GM19438 (cell line): ENCODE measurements around the gene DEAF1.
"Not testable (repeated sequence)": the region's sequence is repeated elsewhere in the genome, so short reads cannot be mapped to it uniquely, and the experiment has no call there.

ENCODE experiments used
- ATAC-seq: cut with Tn5 transposase; IDR thresholded peaks from one replicate; pipeline ENCODE4 v1.9.1; 2021; ENCODE audit warnings: low read depth; ENCODE audit not compliant: unreplicated experiment

DEAF1 gene

GRCh38 chr11:686451-687243 is 8.4 kb downstream of the DEAF1 start:
- ATAC-seq = no peak

DNA sequence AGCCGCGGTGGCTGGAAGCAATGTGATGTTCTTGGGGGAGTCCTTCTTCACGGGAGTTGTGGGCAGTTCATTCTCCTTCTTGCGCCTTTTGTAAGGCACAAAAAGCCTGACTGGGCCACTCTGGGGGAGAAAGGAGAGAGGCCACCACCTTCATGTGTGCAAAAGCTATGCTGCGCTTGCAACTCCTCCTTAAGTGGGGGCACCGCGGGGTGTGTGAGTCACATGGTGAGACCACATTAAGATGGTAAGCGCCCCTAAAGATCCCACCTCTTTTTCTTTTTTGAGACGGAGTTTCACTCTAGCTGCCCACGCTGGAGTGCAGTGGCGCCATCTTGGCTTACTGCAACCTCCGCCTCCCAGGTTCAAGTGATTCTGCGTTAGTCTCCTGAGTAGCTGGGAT is 14.1 kb downstream of the DEAF1 start:
- ATAC-seq = no peak

GRCh38 chr11:680476-680875 is 14.5 kb downstream of the DEAF1 start:
- no peak for ATAC-seq

GRCh38 chr11:679271-680207 is 15.5 kb downstream of the DEAF1 start:
- no peak for ATAC-seq

- ATAC-seq = no peak
These were observed 16.7 kb downstream of the DEAF1 start for GRCh38 chr11:678297-678696.

DNA sequence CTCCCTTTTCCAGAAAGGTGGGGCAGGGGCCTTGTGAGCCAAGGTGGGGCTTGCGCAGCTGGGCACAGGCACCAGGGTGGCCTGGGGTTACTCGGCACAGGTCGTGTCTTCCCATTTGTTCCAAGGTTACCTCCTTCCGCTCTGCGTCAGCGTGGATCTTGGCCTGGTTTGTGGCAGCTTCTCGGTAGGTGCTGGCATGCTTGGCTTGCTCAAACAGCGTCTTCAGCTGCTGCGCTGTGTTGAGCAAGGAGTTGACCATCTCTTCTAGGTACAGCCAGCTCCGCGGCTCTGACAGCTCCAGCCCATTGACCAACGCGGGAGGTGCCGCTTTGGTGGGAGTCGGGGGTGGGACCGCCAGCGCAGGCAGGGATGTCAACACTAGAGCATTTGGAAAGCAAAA is 20.6 kb downstream of the DEAF1 start:
- ATAC-seq = no peak

- no peak for ATAC-seq
These were observed 21.2 kb downstream of the DEAF1 start for GRCh38 chr11:673866-674265.

DNA sequence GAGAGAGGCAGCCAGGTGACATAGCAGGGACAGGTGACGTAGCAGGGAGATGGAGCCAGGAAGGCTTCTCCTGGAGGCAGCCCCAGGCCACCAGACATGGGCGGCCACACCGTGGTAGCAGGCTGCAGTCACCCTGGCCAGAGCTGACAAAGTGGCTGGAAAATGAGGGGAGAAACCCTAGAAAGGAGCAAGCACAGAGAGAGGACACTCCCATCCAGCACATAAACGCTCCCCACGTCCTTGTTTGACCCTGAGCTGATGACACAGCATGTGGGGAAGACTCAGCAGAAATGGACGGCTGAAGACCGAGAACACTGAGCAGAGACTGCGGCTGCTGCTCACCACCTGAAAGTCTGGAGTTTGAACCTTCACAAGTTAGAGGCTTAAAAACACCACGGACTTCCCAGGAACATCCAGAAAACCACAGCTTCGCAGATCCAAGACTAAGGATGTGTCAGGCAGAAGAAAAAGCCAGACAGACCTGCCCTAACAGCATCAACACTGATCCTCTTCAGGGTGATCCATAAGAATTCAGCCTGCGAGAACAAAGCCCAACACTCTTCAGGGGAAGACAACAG is 29.2 kb downstream of the DEAF1 start:
- no peak for ATAC-seq

DNA sequence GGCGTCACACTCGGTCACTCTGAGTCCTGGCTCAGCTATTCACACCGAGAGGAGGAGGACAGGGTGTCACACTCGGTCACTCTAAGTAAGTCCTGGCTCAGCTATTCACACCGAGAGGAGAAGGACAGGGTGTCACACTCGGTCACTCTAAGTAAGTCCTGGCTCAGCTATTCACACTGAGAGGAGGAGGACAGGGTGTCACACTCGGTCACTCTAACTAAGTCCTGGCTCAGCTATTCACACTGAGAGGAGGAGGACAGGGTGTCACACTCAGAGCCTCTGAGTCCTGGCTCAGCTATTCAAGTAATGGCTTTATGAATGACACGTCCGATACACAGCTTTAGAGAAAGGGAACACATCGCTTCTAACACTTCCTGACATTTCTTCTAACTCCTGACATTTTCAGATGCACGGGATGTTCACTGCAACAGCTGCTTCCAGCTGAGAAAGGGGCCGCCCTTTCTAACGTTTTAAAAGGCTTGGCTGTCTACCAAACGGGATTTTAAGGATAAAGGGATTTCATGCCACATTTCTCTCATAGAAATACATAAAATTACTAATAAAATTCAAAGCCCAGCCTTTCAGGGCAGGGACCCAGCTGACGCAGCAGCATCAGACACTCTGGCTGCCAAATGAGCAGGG is 29.8 kb downstream of the DEAF1 start:
- no peak for ATAC-seq

DNA sequence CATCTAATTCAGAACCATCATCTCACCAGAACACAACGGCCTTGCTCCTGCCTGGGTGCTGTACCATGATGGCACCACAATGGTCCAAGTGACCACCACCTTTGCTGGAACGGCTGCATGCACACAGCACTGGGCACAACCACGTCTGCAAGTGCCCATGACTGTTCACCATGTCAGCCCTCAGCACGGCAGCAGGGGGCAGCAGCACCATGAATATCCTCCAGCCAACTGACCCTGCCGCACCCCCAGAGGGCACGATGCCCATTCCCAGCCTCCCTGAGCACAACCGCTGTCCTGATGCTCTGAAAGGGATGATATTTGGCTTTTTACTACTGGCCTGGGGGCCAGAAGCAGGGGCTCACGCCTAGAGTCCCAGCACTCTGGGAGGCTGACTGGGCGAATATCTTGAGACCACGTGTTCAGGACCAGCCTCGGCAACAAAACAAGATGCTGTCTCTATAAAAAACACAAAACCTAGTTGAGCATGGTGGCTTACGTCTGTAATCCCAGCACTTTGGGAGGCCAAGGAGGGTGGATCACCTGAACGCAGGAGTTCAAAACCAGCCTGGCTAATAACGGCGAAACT is 32.2 kb downstream of the DEAF1 start:
- ATAC-seq = no peak

DNA sequence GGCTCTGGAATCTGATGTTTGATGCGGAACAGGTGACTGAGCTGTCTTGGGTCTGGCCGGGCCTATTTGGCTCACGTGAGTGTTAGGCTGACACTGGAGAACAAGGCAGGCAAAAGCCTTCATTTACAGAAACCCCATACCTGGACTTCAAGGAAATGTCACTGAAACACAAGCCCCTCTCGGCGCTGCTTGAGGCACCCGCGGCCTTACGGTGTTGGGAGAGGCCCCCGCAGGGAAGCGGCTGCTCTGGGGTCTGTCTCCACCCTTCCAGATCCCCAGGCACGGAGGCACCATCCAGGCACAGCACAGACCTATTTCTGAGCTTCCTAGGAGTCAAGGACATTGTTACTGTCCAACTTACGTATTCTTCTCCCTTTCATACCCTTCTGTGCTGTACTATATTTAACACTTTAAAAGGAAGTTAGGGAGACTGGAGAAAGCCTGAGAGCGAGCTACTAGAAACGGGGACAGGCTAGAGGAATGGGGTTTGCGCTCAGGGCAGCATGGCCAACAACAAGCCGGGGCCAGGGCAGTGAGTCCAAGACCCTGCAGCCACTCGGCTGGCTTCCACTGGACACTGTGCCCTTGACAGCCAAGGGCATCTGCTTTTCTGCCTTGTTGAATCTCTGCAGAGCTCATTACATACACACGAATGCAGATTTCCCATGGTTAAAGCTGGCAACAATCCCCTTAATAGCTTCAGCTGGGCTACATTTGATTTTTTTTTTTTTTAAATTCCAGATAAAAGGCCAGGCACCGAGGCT is 34.2 kb downstream of the DEAF1 start:
- ATAC-seq = no peak

DNA sequence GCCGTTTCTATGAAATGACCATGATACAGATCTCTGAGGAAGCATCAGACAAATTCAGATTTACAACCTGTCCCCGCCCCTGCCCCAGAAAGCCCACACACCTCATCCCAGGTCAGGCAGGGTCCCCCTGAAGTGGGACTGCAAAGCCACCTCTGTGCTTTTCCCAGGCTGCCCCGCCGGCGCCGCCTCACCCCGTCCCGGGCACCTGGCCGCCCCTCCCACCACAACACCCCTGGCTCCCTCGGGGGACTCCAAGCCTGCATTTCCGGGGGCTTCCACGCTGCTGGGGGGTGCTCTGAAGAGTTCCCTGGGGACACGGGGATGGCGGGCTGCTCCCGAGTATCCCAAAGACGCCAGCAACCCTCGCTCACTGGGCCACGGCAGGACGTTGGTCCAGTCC is 34.7 kb downstream of the DEAF1 start:
- ATAC-seq = no peak

DNA sequence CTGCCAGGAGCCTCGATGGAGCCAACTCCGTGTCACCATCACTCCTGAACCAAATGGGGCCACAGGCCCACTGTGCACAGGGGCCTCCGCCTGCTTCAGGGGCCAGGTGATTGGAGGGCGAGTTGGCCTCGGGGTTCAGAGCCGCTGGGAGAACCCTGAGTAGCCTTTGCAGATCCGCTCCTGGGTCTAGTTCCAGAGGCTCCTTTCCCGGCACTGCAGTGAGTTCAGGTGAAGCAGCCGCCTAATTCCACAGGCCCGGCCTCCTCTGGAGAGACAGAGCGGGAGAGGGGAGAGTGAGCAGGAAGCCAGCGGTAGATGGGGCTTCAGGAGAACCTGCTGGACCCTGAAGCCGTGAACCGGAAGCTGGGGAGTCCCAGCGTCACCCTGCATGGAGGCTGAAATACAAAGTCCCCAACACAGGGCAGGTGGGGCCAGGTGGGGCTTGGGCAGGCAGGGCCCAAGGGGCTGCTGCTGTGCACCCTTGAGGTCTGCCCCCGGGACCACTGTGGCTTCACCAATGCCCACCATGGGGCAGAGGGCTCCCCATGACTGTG is 35.4 kb downstream of the DEAF1 start:
- no peak for ATAC-seq

DNA sequence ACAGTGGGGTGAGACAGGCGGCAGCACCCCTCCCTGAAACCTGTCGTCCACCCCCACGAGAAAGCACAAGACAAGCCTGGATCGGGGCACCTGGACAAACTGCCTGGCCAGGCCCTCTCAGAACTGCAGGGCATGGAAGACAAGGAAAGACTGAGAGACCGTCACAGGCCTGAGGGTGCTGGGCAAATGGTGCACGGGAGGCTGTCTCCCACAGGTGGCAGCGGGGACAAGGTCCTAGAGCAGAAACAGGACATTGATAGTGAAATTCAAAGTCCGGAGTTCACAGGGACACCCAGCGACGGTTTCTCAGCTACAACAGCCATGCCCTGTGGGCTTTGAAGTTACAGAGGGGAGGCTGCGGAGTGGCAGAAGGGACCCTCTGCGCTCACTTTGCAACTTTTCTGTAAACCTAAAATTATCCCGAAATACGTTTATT is 37.3 kb downstream of the DEAF1 start:
- ATAC-seq = no peak

GRCh38 chr11:656866-657265 is 38.2 kb downstream of the DEAF1 start:
- no peak for ATAC-seq

DNA sequence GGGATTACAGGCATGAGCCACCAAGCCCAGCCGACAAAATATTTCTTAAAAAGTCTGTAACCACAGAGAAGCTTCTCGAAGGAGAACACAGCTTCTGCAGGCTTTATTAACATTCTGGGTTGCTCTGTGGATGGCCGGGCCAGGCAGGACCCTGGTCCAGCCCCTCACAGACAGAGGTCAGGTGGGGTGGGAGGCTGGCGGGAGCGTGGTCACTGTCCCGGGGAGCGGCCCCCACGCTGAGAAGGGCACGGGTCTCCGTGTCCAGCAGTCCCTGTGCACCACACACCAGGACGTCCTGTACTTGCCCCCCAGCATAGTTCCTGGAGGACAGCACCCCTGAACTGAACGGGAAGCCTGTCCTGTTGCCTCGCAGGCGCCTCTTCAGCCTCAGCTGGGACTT is 38.6 kb downstream of the DEAF1 start:
- ATAC-seq = no peak

DNA sequence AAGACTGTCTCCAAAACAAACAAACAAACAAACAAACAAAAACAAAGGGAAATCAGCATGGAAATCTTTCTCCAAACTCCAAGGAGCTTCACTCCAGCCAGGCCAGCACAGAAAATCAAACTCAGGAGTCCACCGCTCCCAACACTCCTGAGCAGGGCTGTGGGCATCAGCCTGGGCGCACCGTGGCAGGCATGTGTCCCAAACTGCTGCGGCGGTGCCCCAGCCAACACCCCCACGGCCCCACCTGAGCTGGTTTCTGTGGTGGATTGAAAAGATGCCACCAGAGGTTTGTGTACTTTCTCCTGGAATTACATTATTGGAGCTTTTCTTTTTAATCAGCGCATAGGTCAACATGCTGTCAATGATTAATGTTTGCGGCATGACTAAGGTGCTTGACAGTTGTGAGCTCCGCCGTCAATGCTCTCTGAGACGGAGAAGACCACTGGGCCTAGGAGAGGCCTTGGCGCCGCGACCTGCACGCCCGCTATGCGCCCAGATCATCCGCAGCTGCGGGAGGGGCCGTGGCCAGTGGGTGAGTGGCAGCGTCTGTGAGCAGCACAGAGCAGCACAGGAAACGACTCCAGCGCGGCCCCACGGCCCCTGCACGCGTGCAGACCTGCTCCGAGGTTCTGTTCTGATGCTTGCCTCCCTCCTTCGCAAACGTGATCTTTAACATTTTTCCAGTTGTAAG is 39.8 kb downstream of the DEAF1 start:
- no peak for ATAC-seq

DNA sequence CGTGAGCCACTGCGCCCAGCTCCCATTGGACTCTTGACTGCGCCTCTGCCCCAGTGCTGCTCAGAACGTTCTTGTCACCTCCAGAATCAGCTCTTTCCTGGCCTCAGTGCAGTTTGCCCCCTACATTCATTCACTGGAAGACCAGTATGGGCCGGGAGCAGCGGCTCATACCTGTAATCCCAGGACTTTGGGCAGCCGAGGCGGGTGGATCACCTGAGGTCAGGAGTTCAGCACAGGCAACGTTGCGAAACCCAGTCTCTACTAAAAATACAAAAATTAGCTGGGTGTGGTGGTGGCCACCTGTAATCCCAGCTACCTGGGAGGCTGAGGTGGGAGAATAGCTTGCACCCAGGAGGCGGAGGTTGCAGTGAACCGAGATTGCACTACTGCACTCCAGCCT is 40.6 kb downstream of the DEAF1 start:
- not testable (repeated sequence) for ATAC-seq

DNA sequence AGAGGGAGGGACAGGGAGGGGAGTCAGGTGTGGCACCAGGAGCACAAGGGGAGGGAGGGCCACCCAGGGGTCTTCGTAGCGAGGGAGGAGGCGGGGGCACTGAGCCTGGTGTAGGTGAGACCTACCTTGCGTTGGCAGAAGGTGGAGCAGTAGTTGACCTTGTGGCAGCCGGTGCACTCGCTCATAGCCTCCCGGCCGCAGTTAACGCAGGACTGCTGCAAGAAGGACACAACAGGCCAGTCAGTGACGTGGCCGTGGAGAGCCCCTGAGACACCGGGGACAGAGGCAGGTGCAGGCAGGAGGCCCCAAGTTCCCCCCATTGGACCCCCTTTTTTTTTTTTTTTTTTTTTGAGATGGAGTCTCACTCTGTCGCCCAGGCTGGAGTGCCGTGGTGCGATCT is 41.2 kb downstream of the DEAF1 start:
- ATAC-seq = no peak
